Stimulated activated CD4-positive, alpha-beta T cell treated with anti-CD3 and anti-CD28 coated beads, Interleukin-2, amount 100 ng/mL, for 24 hours (primary cell): ENCODE data around the gene AK2.
A peak's percentile ranks its signal among the peaks of the same experiment; 100 is the strongest.

Experiments
- DNase-seq, 2 donors: peaks; one replicate each; pipeline ENCODE4 v3.0.0-alpha.2; 2020

Gene AK2

GRCh38 chr1:32969566-32969965 lies 67.1 kb downstream of the AK2 start:
- DNase-seq, result no peak

GRCh38 chr1:32967888-32968568 lies 68.7 kb downstream of the AK2 start:
- no peak for DNase-seq

- DNase-seq, result no peak
Observed at GRCh38 chr1:32966900-32967299, 69.8 kb downstream of the AK2 start.

GRCh38 chr1:32965251-32965747 lies 71.4 kb downstream of the AK2 start:
- no peak for DNase-seq

GRCh38 chr1:32964461-32965250 lies 72.0 kb downstream of the AK2 start, which contains the start of gene RNF19B:
TSS of gene RNF19B (minus strand) at chr1:32964809. CDS start at chr1:32964685, 124 bp downstream.
- DNase-seq, result peak; percentile 95 to 96

GRCh38 chr1:32963746-32964460 lies 72.8 kb downstream of the AK2 start:
- peak; percentile 70 to 72 for DNase-seq

GRCh38 chr1:32962248-32962896 lies 74.3 kb downstream of the AK2 start:
- DNase-seq, result no peak

GRCh38 chr1:32960819-32961355 lies 75.8 kb downstream of the AK2 start:
- no peak for DNase-seq

GRCh38 chr1:32960342-32960741 lies 76.3 kb downstream of the AK2 start:
- no peak for DNase-seq

GRCh38 chr1:32958827-32959226 lies 77.9 kb downstream of the AK2 start:
- DNase-seq, result no peak
